ENCODE measurements around the gene CCT2. TPM values are rescaled to one million over a fixed set of nuclear protein-coding genes. Genes with fewer than 3 reads are reported as not detected.
A peak's percentile ranks its signal among the peaks of the same experiment; 100 is the strongest.

The CCT2 gene
- total and polyA plus RNA-seq, 10 donors: 80.5 to 120 (median 92.6) TPM

GRCh38 chr12:69566603-69567002 lies 18.7 kb upstream of the CCT2 start:
- Histone ChIP-seq H3K27me3 (replicated peaks in 1 of 7) (no peaks in the 10 kb centered on the region), H3K27ac (no peak overlapping the region), H3K4me1 (peaks cover 0 to 8% (median 4%) of the 10 kb centered on the region in 6 donors), H3K4me3 (no peak overlapping the region), H3K9me3 (no peaks in the 10 kb centered on the region), H3K36me3 (peaks cover 0 to 82% (median 34%) of the 10 kb centered on the region in 6 donors)
- no peak for TF ChIP-seq POLR2A (IDR thresholded peaks at IDR 0.05)
- TF ChIP-seq POLR2AphosphoS5 (IDR thresholded peaks at IDR 0.05): no peak
- TF ChIP-seq CTCF (IDR thresholded peaks at IDR 0.05 in 8 of 11, conservative IDR thresholded peaks at IDR 0.05 in 3 of 11): no peak
- 84 to 95% (median 91%) methylated on average over 3 of the region's 3 CpGs for WGBS, 5 donors
- intact Hi-C loops (cut with DNase I; ENCODE audit: low total_unique reads): loop anchor here (10.0 kb wide), 1 partner anchor 82 kb away; no protein-coding TSS in a partner anchor
- no peak for DNase-seq

GRCh38 chr12:69569236-69569635 lies 16.0 kb upstream of the CCT2 start:
- 73 to 92% (median 83%) methylated on average over 4 of the region's 4 CpGs for WGBS, 5 donors
- H3K9me3 ChIP-seq: no peaks in the 10 kb centered on the region
- no peak overlapping the region for H3K4me3 ChIP-seq

GRCh38 chr12:69570000-69570516 lies 15.2 kb upstream of the CCT2 start:
- Histone ChIP-seq H3K36me3 (peaks cover 4 to 88% (median 52%) of the 10 kb centered on the region in 6 donors), H3K27ac (peak overlapping the region in 1 of 8 donors; percentile 13), H3K27me3 (replicated peaks in 1 of 7) (no peaks in the 10 kb centered on the region), H3K9me3 (no peaks in the 10 kb centered on the region), H3K4me3 (no peak overlapping the region), H3K4me1 (peaks cover 0 to 8% (median 4%) of the 10 kb centered on the region in 6 donors)
- 87 to 96% (median 93%) methylated on average over 10 of the region's 10 CpGs for WGBS, 5 donors
- no peak for DNase-seq
- intact Hi-C loops (cut with DNase I; ENCODE audit: low total_unique reads): loop anchor here (5.0 to 10.0 kb wide), 2 partner anchors 85 to 213 kb away; partner anchors contain the start of gene YEATS4
- TF ChIP-seq POLR2A (IDR thresholded peaks at IDR 0.05) (no peak), POLR2AphosphoS5 (IDR thresholded peaks at IDR 0.05) (no peak), CTCF (IDR thresholded peaks at IDR 0.05 in 8 of 11, conservative IDR thresholded peaks at IDR 0.05 in 3 of 11) (no peak)

More at GRCh38 chr12:69569236-69569635, 16.0 kb upstream of the CCT2 start:
- Histone ChIP-seq H3K27me3 (replicated peaks in 1 of 7) (no peaks in the 10 kb centered on the region), H3K27ac (no peak overlapping the region), H3K36me3 (peaks cover 0 to 88% (median 45%) of the 10 kb centered on the region in 6 donors), H3K4me1 (peaks cover 0 to 8% (median 4%) of the 10 kb centered on the region in 6 donors)
- no peak for DNase-seq
- TF ChIP-seq POLR2A (IDR thresholded peaks at IDR 0.05) (no peak), POLR2AphosphoS5 (IDR thresholded peaks at IDR 0.05) (no peak), CTCF (IDR thresholded peaks at IDR 0.05 in 8 of 11, conservative IDR thresholded peaks at IDR 0.05 in 3 of 11) (no peak)
- intact Hi-C loops (cut with DNase I; ENCODE audit: low total_unique reads): loop anchor here (10.0 kb wide), 1 partner anchor 84 kb away; no protein-coding TSS in a partner anchor

- 52 to 74% (median 62%) methylated on average over 6 of the region's 6 CpGs for WGBS, 5 donors
- peak; percentile 49 to 86 (median 75) for TF ChIP-seq CTCF (IDR thresholded peaks at IDR 0.05 in 8 of 11, conservative IDR thresholded peaks at IDR 0.05 in 3 of 11)
- no peak for TF ChIP-seq POLR2A (IDR thresholded peaks at IDR 0.05)
- peaks cover 0 to 8% (median 4%) of the 10 kb centered on the region in 6 donors for H3K4me1 ChIP-seq
- H3K4me3 ChIP-seq: no peak overlapping the region
- H3K27ac ChIP-seq: no peak overlapping the region
- intact Hi-C loops (cut with DNase I; ENCODE audit: low total_unique reads): loop anchor here (5.0 kb wide), 1 partner anchor 213 kb away; the partner anchor contains the start of gene YEATS4
- no peaks in the 10 kb centered on the region for H3K27me3 ChIP-seq (replicated peaks in 1 of 7)
- H3K36me3 ChIP-seq: peaks cover 4 to 89% (median 56%) of the 10 kb centered on the region in 6 donors
- no peaks in the 10 kb centered on the region for H3K9me3 ChIP-seq
- DNase-seq: no peak
These were observed 14.5 kb upstream of the CCT2 start for GRCh38 chr12:69570545-69571399.

Data from spleen (tissue), 11 donors.